HFFc6 (cell line): Measurements from ENCODE around the gene FGF2. TPM values are rescaled to one million over a fixed set of nuclear protein-coding genes. Genes with fewer than 3 reads are reported as not detected.

ENCODE experiments used
- DNase-seq: peaks from one replicate; pipeline ENCODE4 v3.0.0-alpha.2; 2018
- H3K27ac Mint-ChIP-seq: 2 replicates; pipeline ENCODE4 v1.8.0; 2020; ENCODE audit warnings: mild to moderate bottlenecking, mixed read lengths
- H3K27me3 Mint-ChIP-seq: 2 replicates; pipeline ENCODE4 v1.8.0; 2021; ENCODE audit warnings: mild to moderate bottlenecking, moderate library complexity, mixed read lengths; ENCODE audit not compliant: insufficient read depth
- H3K36me3 Mint-ChIP-seq: 2 replicates; pipeline ENCODE4 v1.8.0; 2021; ENCODE audit warnings: low read depth, mixed read lengths
- H3K4me1 Mint-ChIP-seq: 2 replicates; pipeline ENCODE4 v1.8.0; 2020; ENCODE audit warnings: low read depth, mixed read lengths
- H3K4me3 Mint-ChIP-seq: 2 replicates; pipeline ENCODE4 v1.8.0; 2020; ENCODE audit warnings: mild to moderate bottlenecking, moderate library complexity, mixed read lengths
- H3K9me3 Mint-ChIP-seq: 2 replicates; pipeline ENCODE4 v1.8.0; 2020; ENCODE audit warnings: mild to moderate bottlenecking, mixed read lengths
- CTCF ChIP-seq: fragments of 200-600 bp; sonication (generic); IDR thresholded peaks from 2 replicates; pipeline ENCODE4 v1.5.0; 2021; ENCODE audit warnings: antibody characterized with exemption, mild to moderate bottlenecking
- long read RNA-seq: library from polyadenylated mRNA; unstranded; transcript quantifications from one replicate; pipeline ENCODE4 v2.0.0, GENCODE V29; 2019
- total RNA-seq, 6 experiments: library from RNA; stranded (reverse); fragmentation: NEBNext Ultra II Directional; extraction: Animal tissue kit (Norgen Biotek cat#: 25700); gene quantifications; 2 replicates in 1 of 6; 3 replicates in 5 of 6; pipeline ENCODE4 v1.2.3, GENCODE V29; 2021

The FGF2 gene
- 100 to 1,000 TPM; 370 to 442 (median 389) TPM for total RNA-seq
- long read RNA-seq, full-length matches to known transcripts = 5 of 142 reads
- long read RNA-seq, partial matches to known transcripts = 2 of 142 reads
- long read RNA-seq, other reads (novel, unspliced or antisense) = 135 of 142 reads

- peak; percentile 81 for DNase-seq
- Mint-ChIP-seq H3K4me3 (peak within 1 kb of the TSS; percentile 97), H3K27ac (peak within 1 kb of the TSS; percentile 97), H3K27me3 (peaks cover 3% of the 10 kb centered on the region), H3K4me1 (peaks cover 31% of the 10 kb centered on the region), H3K9me3 (no peaks in the 10 kb centered on the region), H3K36me3 (peaks cover 46% of the 10 kb centered on the region)
- no peak for TF ChIP-seq CTCF
These were observed at the start of gene FGF2 for GRCh38 chr4:122826553-122827257. Gene FGF2 (plus strand): TSS chr4:122826831. CDS start chr4:122827175, 344 bp downstream.

GRCh38 chr4:122776916-122777315 lies 49.7 kb upstream of the FGF2 start:
- TF ChIP-seq CTCF = no peak
- Mint-ChIP-seq H3K36me3 (peaks cover 4% of the 10 kb centered on the region; the same call in 1 of the 2 replicates), H3K4me1 (peaks cover 88% of the 10 kb centered on the region), H3K4me3 (peak overlapping the region; percentile 45), H3K27me3 (no peaks in the 10 kb centered on the region; the same call in 1 of the 2 replicates), H3K27ac (peak overlapping the region; percentile 86), H3K9me3 (no peaks in the 10 kb centered on the region)
- no peak for DNase-seq

- TF ChIP-seq CTCF = no peak
- H3K9me3 Mint-ChIP-seq = no peaks in the 10 kb centered on the region
- H3K27ac Mint-ChIP-seq = peak overlapping the region; percentile 79
- H3K4me3 Mint-ChIP-seq = peak overlapping the region; percentile 49
- peaks cover 88% of the 10 kb centered on the region for H3K4me1 Mint-ChIP-seq
- DNase-seq = peak; percentile 90
- H3K36me3 Mint-ChIP-seq = peaks cover 4% of the 10 kb centered on the region; the same call in 1 of the 2 replicates
- no peaks in the 10 kb centered on the region; the same call in 1 of the 2 replicates for H3K27me3 Mint-ChIP-seq
These were observed 48.6 kb upstream of the FGF2 start for GRCh38 chr4:122777846-122778673.

- peaks cover 94% of the 10 kb centered on the region for H3K4me1 Mint-ChIP-seq
- peak overlapping the region; percentile 82 for H3K27ac Mint-ChIP-seq
- DNase-seq = no peak
- H3K27me3 Mint-ChIP-seq = no peaks in the 10 kb centered on the region; the same call in 1 of the 2 replicates
- peaks cover 17% of the 10 kb centered on the region; the same call in 1 of the 2 replicates for H3K36me3 Mint-ChIP-seq
- peak overlapping the region; percentile 69; the same call in 1 of the 2 replicates for H3K4me3 Mint-ChIP-seq
- no peak for TF ChIP-seq CTCF
- peaks cover 4% of the 10 kb centered on the region; the same call in 1 of the 2 replicates for H3K9me3 Mint-ChIP-seq
These were observed 45.1 kb upstream of the FGF2 start for GRCh38 chr4:122781486-122781885.
